HT1080 (cell line): ENCODE measurements around the gene TRIM60. TPM values are rescaled to one million over a fixed set of nuclear protein-coding genes. Genes with fewer than 3 reads are reported as not detected.
"Not testable (repeated sequence)": the region's sequence is repeated elsewhere in the genome, so short reads cannot be mapped to it uniquely, and the experiment has no call there.

Experiments
- DNase-seq: peaks from one replicate; pipeline ENCODE4 v3.0.0-alpha.2; 2015; ENCODE audit warnings: low read depth
- small RNA-seq: library from RNA; depleted of rRNA; stranded (forward); fragments of <200 nt; gene quantifications from one replicate; pipeline ENCODE3, GENCODE V24; 2014
- total RNA-seq: library from RNA; depleted of rRNA; stranded (reverse); fragments of >200 nt; shearing (Covaris generic); gene quantifications from 2 replicates; pipeline ENCODE4 v1.2.3, GENCODE V29; 2014; rRNA removed

TRIM60 gene
- total RNA-seq, 1 experiment from 2014 or later, result not detected

DNA sequence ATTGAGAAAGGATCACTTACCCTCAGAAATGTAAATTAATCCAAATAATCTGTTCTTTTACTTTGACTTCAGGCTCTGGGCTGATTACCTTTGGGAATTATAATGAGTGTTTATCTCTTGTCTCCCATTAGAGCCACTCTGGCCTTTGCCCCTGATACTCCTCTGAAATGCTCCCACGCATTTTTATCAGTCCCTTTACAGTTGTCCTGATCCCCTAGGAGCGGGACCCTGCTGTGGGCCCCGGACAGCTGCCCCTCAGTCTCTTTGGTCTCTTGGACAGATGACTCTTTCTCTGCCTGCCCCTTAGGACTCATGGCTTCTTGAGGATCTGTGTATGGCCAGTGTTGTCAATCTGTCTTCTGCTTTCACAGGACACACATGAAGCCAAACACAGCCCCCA, 20.8 kb downstream of the TRIM60 start:
- DNase-seq, result no peak

DNA sequence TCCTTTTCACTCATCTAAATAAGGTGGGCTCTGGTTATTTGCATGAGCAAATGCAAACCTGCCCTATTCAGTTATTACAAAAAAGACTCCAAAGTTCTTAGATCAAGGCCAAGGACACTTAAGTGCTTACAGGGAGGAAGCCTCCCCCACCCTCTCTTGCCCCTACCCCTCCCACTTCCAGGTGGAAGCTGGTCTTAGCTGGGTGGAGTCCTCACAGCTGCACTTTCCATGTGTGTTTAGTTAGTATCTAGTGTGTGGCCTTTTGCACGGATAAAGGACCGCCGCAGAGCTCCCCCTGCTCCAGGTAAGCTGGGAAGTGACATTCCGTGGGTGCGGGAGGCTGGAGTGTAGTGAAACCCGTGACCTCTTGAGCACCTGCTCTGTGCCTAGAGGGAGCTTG, 21.8 kb downstream of the TRIM60 start, which contains the start of gene TRIM75:
TSS of gene TRIM75 (plus strand) at position 222 of the 400 bp plus-strand sequence. CDS start 5,282 bp downstream, outside the sequence.
- no peak for DNase-seq

GRCh38 chr4:165055601-165056000, 23.8 kb downstream of the TRIM60 start:
- no peak for DNase-seq

DNA sequence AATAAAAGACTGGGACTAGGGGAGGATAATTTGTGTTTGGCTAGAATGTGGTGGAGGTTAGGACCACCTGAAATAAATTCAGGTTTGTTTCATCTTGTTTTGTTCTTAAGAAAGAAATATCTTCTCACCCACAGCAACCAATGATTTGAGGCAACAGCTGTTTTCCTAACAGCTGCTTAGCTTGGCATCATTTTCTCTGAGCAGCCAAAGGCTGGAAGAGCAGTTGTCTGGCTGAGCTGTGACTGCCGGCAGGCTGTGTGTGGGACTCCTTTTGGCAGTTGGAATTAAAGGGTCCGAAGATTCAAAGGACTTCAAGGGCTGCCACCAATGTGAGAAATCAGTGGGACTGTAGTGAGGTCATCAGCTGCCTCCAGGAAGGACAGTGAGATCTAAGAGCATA, 26.9 kb downstream of the TRIM60 start:
- no peak for DNase-seq

GRCh38 chr4:165059386-165059785, 27.6 kb downstream of the TRIM60 start:
- DNase-seq, result no peak

DNA sequence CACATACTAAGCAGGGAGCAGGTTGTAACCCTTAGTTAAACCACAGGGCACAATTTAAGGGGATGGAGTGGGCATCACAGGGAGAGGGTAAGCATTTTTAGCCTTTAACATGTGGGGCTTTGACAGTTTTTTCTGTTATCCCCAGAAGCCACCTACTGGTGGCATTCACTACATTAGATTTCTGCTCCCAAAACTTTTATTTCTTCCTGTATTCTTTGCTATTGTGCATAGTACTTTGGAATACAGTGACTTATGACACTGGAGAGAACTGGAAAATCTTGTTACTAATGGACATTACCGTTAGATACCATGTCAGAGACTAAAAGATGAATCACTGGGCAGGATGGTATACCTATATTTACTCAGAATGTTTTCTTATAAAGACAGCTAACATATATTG, 29.1 kb downstream of the TRIM60 start:
- DNase-seq, result peak; percentile 26

DNA sequence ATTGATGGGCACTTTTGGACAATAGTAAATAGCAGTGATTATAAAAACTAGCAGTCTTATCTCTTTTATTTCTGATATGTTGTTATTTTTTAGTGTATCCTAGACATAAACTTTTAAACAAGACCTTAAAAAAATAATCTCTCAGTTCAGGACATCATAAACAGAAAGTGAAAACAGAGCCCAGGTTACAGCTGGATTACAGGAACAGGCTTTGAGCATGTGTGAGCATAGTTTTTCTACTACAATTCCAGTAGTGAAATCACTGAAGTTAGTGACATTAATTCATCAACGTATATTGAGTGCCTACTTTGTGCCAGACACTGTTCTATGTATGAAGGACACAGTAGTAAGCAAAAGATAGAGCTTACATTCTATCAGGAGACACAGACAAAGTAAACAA, 38.8 kb downstream of the TRIM60 start:
- no peak for DNase-seq

DNA sequence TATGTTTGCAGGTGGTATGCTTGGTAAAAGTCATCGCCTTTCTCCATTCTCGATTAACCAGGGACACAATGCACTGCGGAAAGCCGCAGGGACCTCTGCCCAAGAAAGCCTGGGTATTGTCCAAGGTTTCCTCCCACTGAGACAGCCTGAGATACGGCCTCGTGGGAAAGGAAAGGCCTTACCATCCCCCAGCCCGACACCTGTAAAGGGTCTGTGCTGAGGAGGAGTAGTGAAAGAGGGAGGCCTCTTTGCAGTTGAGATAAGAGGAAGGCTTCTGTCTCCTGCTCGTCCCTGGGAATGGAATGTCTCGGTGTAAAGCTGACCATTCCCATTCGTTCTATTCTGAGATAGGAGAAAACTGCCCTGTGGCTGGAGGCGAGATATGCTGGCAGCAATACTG, 41.5 kb downstream of the TRIM60 start:
- DNase-seq, result not testable (repeated sequence)

- DNase-seq, result no peak
These were observed 45.3 kb downstream of the TRIM60 start for GRCh38 chr4:165077034-165077578.

GRCh38 chr4:165079476-165079875, 47.7 kb downstream of the TRIM60 start:
- peak; percentile 11 for DNase-seq

- DNase-seq, result not testable (repeated sequence)
These were observed 53.0 kb downstream of the TRIM60 start for GRCh38 chr4:165084787-165085186.

DNA sequence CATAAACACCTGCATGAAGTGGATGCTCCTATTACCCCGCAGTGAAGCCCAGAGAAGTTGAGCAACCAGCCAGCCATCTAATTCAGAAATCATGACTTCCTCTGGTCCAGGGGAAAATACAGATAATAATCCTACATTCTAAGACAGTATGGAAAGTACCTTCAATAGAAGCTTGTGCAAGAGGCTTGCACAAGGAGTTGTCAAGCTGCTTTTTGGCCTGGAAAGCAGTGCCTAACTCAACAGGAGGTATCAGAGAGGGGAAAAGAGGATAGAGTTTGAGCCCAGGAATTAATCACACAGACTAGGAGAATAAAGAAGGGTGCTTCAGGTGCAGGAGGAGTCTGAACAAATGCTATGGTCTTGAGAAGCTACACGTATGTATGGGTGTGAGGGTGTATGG, 54.1 kb downstream of the TRIM60 start:
- DNase-seq, result no peak

DNA sequence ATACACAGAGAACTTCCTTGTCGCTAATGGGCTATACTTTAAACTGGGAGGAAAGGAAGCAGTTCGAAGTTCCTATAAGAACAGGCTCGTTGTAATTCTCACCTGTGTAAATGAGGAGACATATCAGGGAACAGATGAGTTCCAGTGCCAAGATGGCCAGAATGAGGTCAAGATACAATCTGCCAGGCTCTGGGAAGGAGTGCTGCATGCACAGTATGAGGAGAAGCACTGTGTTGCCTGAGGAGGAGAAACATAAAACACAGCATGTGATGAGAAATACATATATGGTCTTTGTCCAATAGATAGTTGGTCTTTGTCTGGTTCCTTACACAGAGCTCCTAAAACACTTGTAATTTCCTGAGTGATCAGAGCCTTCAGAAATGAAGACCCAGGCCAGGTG, 56.6 kb downstream of the TRIM60 start:
- no peak for DNase-seq

Small RNA genes lying within 50 kb of the gene (small RNA-seq; reads per million reads assigned to genes)
- gene AC106872.12, result not detected

Other genes with a start within 250 kb of the TRIM60 start
- gene APELA, start 154.8 kb upstream of the TRIM60 start, total RNA-seq, result not detected in 2 replicates
- gene TRIM61, start 54.3 kb upstream of the TRIM60 start, total RNA-seq, result 2.4 and 3.9 TPM in 2 replicates
- gene TRIM75, start 21.9 kb downstream of the TRIM60 start, total RNA-seq, result not detected in 2 replicates
- 19.2 and 30.9 TPM in 2 replicates for gene TMEM192, start 80.9 kb downstream of the TRIM60 start, total RNA-seq
- 19.9 and 20.1 TPM in 2 replicates for gene KLHL2, start 175.6 kb downstream of the TRIM60 start, total RNA-seq